ENCODE data around the gene KLF7.

- TF ChIP-seq POLR2A (IDR thresholded peaks at IDR 0.05), result no peak
- no peak for TF ChIP-seq CTCF (IDR thresholded peaks at IDR 0.05)
These were observed 24.4 kb downstream of the KLF7 start for GRCh38 chr2:207141386-207141785.
